Activated CD8-positive, alpha-beta memory T cell treated with anti-CD3 and anti-CD28 coated beads, Interleukin-2, amount 50 U/mL, for 1 hour (primary cell): ENCODE measurements around the gene FLAD1.
"Not testable (repeated sequence)": the region's sequence is repeated elsewhere in the genome, so short reads cannot be mapped to it uniquely, and the experiment has no call there.

Source experiments
- DNase-seq: peaks from one replicate; pipeline ENCODE4 v3.0.0-alpha.2; 2020; ENCODE audit errors: extremely low read depth

The FLAD1 gene

GRCh38 chr1:154967331-154967950 is 15.7 kb upstream of the FLAD1 start:
- DNase-seq: no peak

- DNase-seq: no peak
Measured at GRCh38 chr1:154968731-154969130, 14.4 kb upstream of the FLAD1 start.

GRCh38 chr1:154969246-154969645 is 13.9 kb upstream of the FLAD1 start:
- DNase-seq: no peak

- no peak for DNase-seq
Measured at GRCh38 chr1:154969860-154970452, 13.2 kb upstream of the FLAD1 start.

DNA sequence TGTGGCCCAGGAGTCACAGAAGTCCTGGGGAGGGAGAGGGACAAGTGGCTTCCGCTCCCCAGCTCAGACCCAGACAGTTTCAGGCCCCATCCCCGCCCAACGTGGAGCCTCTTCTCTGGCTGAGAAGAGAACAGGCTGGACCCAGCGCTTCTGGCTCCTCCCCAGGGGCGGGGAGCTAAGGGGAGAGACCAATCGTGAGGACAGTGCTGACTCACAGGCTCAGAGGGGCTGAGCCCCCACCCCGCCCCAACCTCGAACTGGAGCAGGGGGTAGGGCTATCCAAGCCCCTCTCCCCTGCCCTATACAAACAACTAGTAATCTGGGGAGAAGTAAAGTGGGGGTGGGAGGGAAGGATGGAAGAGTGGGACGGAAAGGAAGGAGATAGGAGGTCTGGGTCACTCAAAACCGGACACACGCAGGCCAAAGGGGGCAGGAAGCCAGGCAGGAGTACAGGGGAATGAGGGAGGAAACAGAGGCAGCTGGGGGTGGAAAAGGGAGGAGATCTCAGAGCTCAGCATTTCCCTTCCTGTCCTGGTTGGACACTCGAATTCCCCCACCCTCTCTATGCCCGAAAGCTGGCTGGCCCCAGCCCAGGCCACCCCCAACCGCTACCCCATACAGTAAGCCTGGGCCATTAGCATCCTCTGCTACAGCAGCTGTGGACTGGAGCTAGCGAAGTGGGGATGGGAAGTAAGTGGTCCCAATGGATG is 12.4 kb upstream of the FLAD1 start, which contains the start of gene SHC1:
TSS of gene SHC1 (minus strand) at position 117 of the 710 bp plus-strand sequence. CDS start 221 bp downstream, outside the sequence.
- DNase-seq: no peak

GRCh38 chr1:154971341-154971998 is 11.7 kb upstream of the FLAD1 start:
- DNase-seq: no peak

- DNase-seq: no peak
Measured at GRCh38 chr1:154972213-154972516, 11.0 kb upstream of the FLAD1 start.

- no peak for DNase-seq
Measured at GRCh38 chr1:154972517-154973343, 10.4 kb upstream of the FLAD1 start.

GRCh38 chr1:154973344-154974101 is 9.6 kb upstream of the FLAD1 start:
- DNase-seq: peak; percentile 61

DNA sequence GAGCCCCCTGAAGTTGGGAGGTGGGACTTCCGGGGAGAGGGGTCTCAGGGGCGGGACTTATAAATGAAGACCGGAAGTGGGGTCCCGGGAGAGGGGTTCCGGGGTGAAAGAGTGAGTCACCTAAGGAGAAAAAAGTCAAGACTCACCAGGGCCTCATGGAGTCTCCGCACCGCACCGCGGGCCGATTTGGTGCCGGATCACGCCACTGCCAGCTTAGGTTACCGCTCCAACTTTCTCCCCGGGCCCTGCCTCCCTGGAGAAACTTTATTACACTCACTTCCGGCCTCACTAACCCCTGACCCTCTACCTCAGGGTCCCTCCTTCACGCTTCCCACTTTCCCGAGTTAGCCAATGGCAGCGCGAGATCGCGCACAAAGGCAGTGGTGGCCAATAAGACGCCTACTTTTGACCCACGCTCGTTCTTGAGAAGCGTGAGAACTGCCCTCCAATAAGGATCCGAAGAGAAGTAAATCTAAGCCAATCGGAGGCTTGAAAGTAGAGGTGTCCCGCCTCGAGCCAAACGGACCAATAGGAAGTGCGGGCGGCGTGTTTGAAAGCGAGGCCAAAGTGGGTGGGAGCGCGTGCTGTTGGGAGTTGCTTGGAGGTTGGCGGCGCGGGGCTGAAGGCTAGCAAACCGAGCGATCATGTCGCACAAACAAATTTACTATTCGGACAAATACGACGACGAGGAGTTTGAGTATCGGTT is 8.9 kb upstream of the FLAD1 start, which contains the start of gene CKS1B:
TSS of gene CKS1B (plus strand) at position 580 of the 706 bp plus-strand sequence. CDS start at position 645, 65 bp downstream.
- DNase-seq: peak; percentile 97

GRCh38 chr1:154974808-154975408 is 8.2 kb upstream of the FLAD1 start:
- DNase-seq: peak; percentile 93

GRCh38 chr1:154975409-154976059 is 7.6 kb upstream of the FLAD1 start:
- no peak for DNase-seq

- DNase-seq: not testable (repeated sequence)
Measured at GRCh38 chr1:154977762-154978161, 5.4 kb upstream of the FLAD1 start.

- no peak for DNase-seq
Measured at GRCh38 chr1:154978360-154978759, 4.8 kb upstream of the FLAD1 start.

GRCh38 chr1:154982341-154982740 is 803 bp upstream of the FLAD1 start:
- no peak for DNase-seq

DNA sequence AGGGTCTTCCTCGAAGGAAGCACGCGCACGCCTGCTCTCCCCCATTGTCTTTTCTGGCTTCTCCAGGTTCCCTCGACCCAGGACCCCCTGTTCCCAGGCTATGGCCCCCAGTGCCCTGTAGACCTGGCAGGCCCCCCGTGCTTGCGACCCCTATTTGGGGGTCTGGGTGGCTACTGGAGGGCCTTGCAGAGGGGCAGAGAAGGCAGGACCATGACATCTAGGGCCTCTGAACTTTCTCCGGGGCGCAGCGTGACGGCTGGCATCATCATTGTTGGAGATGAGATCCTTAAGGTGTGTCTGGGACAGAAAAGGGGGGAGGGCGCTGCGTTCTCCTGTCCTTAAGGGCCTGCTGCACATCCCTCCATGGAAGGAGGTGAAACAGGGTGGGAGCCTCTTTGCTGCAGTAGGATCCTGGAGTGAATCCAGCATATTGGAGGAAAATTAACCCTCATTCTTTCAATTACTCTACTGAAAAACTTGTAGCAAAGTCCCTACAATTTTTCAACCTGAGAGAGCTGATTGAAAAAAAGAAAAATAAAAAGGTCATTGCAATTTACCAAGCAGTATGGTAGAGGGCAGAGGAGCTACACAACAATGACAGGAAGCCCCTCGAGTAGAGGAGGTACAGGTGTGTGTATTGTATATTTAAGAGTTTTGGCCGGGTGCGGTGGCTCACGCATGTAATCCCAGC is 777 bp downstream of the FLAD1 start:
- no peak for DNase-seq

DNA sequence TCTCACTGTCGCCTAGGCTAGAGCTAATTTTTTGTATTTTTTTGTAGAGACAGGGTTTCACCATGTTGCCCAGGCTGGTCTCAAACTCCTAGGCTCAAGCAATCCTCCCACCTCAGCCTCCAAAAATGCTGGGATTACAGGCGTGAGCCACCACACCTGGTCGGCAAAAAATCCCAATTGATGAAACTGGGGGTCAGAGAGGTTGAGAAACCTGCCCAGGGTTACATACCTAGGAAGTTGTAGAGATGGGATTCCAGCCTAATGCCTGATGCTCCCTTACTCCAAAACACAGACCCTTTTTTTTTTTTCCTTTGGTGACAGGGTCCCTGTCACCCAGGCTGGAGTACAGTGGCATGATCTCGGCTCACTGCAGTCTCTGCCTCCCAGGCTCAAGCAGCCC is 3.6 kb downstream of the FLAD1 start:
- not testable (repeated sequence) for DNase-seq

DNA sequence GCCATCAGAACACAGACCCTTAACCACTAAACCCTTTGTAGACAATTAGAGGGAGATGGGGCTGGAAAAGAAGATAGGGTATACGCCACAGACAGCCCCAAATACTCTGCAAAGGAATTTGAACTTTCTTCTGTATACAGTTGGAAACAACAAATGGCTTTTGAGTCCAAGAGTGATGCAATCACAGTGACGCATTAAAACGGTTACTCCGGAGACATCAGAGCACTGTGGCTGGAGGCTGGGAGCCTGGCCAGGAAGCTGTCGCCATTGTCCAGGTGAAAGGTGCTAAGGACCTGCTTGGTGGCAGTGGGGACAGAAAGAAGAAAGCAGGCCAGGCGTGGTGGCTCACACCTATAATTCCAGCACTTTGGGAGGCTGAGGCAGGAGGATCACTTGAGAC is 4.2 kb downstream of the FLAD1 start:
- DNase-seq: no peak
